ENCODE data around the gene DPPA3.
"Not testable (repeated sequence)": the region's sequence is repeated elsewhere in the genome, so short reads cannot be mapped to it uniquely, and the experiment has no call there.

Gene DPPA3

GRCh38 chr12:7729746-7730145 lies 18.5 kb downstream of the DPPA3 start:
- DNase-seq (ENCODE audit: low read depth in 2 of 2, low spot score in 1 of 2) = no peak

GRCh38 chr12:7730984-7731383 lies 19.8 kb downstream of the DPPA3 start:
- DNase-seq (ENCODE audit: low read depth in 2 of 2, low spot score in 1 of 2) = not testable (repeated sequence)

- DNase-seq (ENCODE audit: low read depth in 2 of 2, low spot score in 1 of 2) = no peak
Measured at GRCh38 chr12:7731486-7731885, 20.3 kb downstream of the DPPA3 start.

- no peak for DNase-seq (ENCODE audit: low read depth in 2 of 2, low spot score in 1 of 2)
Measured at GRCh38 chr12:7732993-7733392, 21.8 kb downstream of the DPPA3 start.

GRCh38 chr12:7747246-7747645 lies 36.0 kb downstream of the DPPA3 start, which contains the start of gene CLEC4C:
Gene CLEC4C, minus strand, starts transcription at chr12:7747375. Its CDS starts 27 bp downstream, at chr12:7747348.
- no peak for DNase-seq (ENCODE audit: low read depth in 2 of 2, low spot score in 1 of 2)

GRCh38 chr12:7748852-7749251 lies 37.6 kb downstream of the DPPA3 start:
- no peak for DNase-seq (ENCODE audit: low read depth in 2 of 2, low spot score in 1 of 2)

GRCh38 chr12:7749442-7749841 lies 38.2 kb downstream of the DPPA3 start:
- DNase-seq (ENCODE audit: low read depth in 2 of 2, low spot score in 1 of 2) = no peak

GRCh38 chr12:7750350-7750749 lies 39.1 kb downstream of the DPPA3 start:
- no peak for DNase-seq (ENCODE audit: low read depth in 2 of 2, low spot score in 1 of 2)

GRCh38 chr12:7751394-7751793 lies 40.2 kb downstream of the DPPA3 start:
- no peak for DNase-seq (ENCODE audit: low read depth in 2 of 2, low spot score in 1 of 2)

- not testable (repeated sequence) for DNase-seq (ENCODE audit: low read depth in 2 of 2, low spot score in 1 of 2)
Measured at GRCh38 chr12:7751941-7752922, 41.0 kb downstream of the DPPA3 start.

- DNase-seq (ENCODE audit: low read depth in 2 of 2, low spot score in 1 of 2) = peak in 1 of 2 donors; percentile 2
Measured at GRCh38 chr12:7755668-7756067, 44.4 kb downstream of the DPPA3 start.

GRCh38 chr12:7756993-7757392 lies 45.8 kb downstream of the DPPA3 start:
- no peak for DNase-seq (ENCODE audit: low read depth in 2 of 2, low spot score in 1 of 2)

GRCh38 chr12:7758766-7759140 lies 47.5 kb downstream of the DPPA3 start:
- no peak for DNase-seq (ENCODE audit: low read depth in 2 of 2, low spot score in 1 of 2)

Measured in stimulated activated CD8-positive, alpha-beta memory T cell treated with anti-CD3 and anti-CD28 coated beads, Interleukin-4, amount 100 ng/mL, for 4 hours (primary cell).